CD4-positive, alpha-beta T cell treated with Interleukin-6 at 100 ng/mL for 8 hours (primary cell): Measurements from ENCODE around the gene MYBL2.

Experiments used
- DNase-seq: peaks from one replicate; pipeline ENCODE4 v3.0.0-alpha.2; 2020; ENCODE audit warnings: mixed read lengths, low spot score

Gene MYBL2

GRCh38 chr20:43682446-43682845, 15.5 kb downstream of the MYBL2 start:
- DNase-seq = no peak

GRCh38 chr20:43686820-43687219, 19.9 kb downstream of the MYBL2 start:
- DNase-seq = no peak

- DNase-seq = no peak
These were observed 22.3 kb downstream of the MYBL2 start for GRCh38 chr20:43689165-43689564.

GRCh38 chr20:43690943-43691598, 24.2 kb downstream of the MYBL2 start:
- no peak for DNase-seq

GRCh38 chr20:43691928-43692524, 25.1 kb downstream of the MYBL2 start:
- DNase-seq = peak; percentile 24

GRCh38 chr20:43694763-43695162, 27.8 kb downstream of the MYBL2 start:
- no peak for DNase-seq

- no peak for DNase-seq
These were observed 28.7 kb downstream of the MYBL2 start for GRCh38 chr20:43695571-43695970.

- DNase-seq = no peak
These were observed 33.1 kb downstream of the MYBL2 start for GRCh38 chr20:43699941-43700565.

GRCh38 chr20:43700627-43701026, 33.7 kb downstream of the MYBL2 start:
- DNase-seq = no peak

GRCh38 chr20:43702502-43702901, 35.6 kb downstream of the MYBL2 start:
- no peak for DNase-seq

GRCh38 chr20:43710370-43711044, 43.6 kb downstream of the MYBL2 start:
- DNase-seq = no peak

- no peak for DNase-seq
These were observed 44.3 kb downstream of the MYBL2 start for GRCh38 chr20:43711098-43711654.

- DNase-seq = no peak
These were observed 48.1 kb downstream of the MYBL2 start for GRCh38 chr20:43715044-43715443.

GRCh38 chr20:43715511-43715910, 48.6 kb downstream of the MYBL2 start:
- no peak for DNase-seq

- DNase-seq = no peak
These were observed 49.2 kb downstream of the MYBL2 start for GRCh38 chr20:43716123-43716522.

- no peak for DNase-seq
These were observed 50.1 kb downstream of the MYBL2 start for GRCh38 chr20:43716757-43717615.

- DNase-seq = no peak
These were observed 50.7 kb downstream of the MYBL2 start for GRCh38 chr20:43717616-43717995.

GRCh38 chr20:43720007-43720406, 53.1 kb downstream of the MYBL2 start:
- DNase-seq = no peak

- DNase-seq = no peak
These were observed 54.1 kb downstream of the MYBL2 start for GRCh38 chr20:43721097-43721428.

GRCh38 chr20:43721429-43722152, 54.7 kb downstream of the MYBL2 start:
- DNase-seq = no peak

- DNase-seq = peak; percentile 67
These were observed 55.2 kb downstream of the MYBL2 start for GRCh38 chr20:43722153-43722505.
